NCI-H146 treated with DMSO at 0.1 percent for 48 hours (cell line): Measurements from ENCODE around the gene CACHD1.
"Not testable (repeated sequence)": the region's sequence is repeated elsewhere in the genome, so short reads cannot be mapped to it uniquely, and the experiment has no call there.

Experiments used
- DNase-seq: peaks from one replicate; lab custom pipeline; 2025; ENCODE audit not compliant: unreplicated experiment; lab: John Stamatoyannopoulos, UW

The CACHD1 gene

GRCh38 chr1:64581843-64582185 lies 111.9 kb downstream of the CACHD1 start:
- DNase-seq = peak; percentile 11

GRCh38 chr1:64584479-64584878 lies 114.5 kb downstream of the CACHD1 start:
- peak; percentile 11 for DNase-seq

GRCh38 chr1:64588876-64589275 lies 118.9 kb downstream of the CACHD1 start:
- DNase-seq = no peak

GRCh38 chr1:64590316-64590715 lies 120.4 kb downstream of the CACHD1 start:
- DNase-seq = no peak

GRCh38 chr1:64594446-64594845 lies 124.5 kb downstream of the CACHD1 start:
- no peak for DNase-seq

GRCh38 chr1:64595871-64596515 lies 126.1 kb downstream of the CACHD1 start:
- peak; percentile 29 for DNase-seq

- no peak for DNase-seq
These were observed 127.2 kb downstream of the CACHD1 start for GRCh38 chr1:64597113-64597512.

GRCh38 chr1:64598100-64598571 lies 128.2 kb downstream of the CACHD1 start:
- no peak for DNase-seq

GRCh38 chr1:64599242-64599641 lies 129.3 kb downstream of the CACHD1 start:
- DNase-seq = no peak

GRCh38 chr1:64601207-64601606 lies 131.3 kb downstream of the CACHD1 start:
- DNase-seq = no peak

GRCh38 chr1:64608005-64608650 lies 138.2 kb downstream of the CACHD1 start:
- no peak for DNase-seq

GRCh38 chr1:64608651-64609048 lies 138.7 kb downstream of the CACHD1 start:
- DNase-seq = no peak

- DNase-seq = not testable (repeated sequence)
These were observed 141.0 kb downstream of the CACHD1 start for GRCh38 chr1:64610950-64611349.

- DNase-seq = no peak
These were observed 146.1 kb downstream of the CACHD1 start for GRCh38 chr1:64616039-64616438.

GRCh38 chr1:64623750-64624191 lies 153.8 kb downstream of the CACHD1 start:
- no peak for DNase-seq

GRCh38 chr1:64624218-64624713 lies 154.3 kb downstream of the CACHD1 start:
- DNase-seq = peak; percentile 2

- no peak for DNase-seq
These were observed 154.9 kb downstream of the CACHD1 start for GRCh38 chr1:64624808-64625207.

GRCh38 chr1:64630611-64631010 lies 160.7 kb downstream of the CACHD1 start:
- no peak for DNase-seq

- no peak for DNase-seq
These were observed 161.6 kb downstream of the CACHD1 start for GRCh38 chr1:64631346-64632034.

- no peak for DNase-seq
These were observed 163.0 kb downstream of the CACHD1 start for GRCh38 chr1:64632936-64633335.

GRCh38 chr1:64645735-64646134 lies 175.8 kb downstream of the CACHD1 start:
- DNase-seq = no peak

GRCh38 chr1:64650411-64650810 lies 180.5 kb downstream of the CACHD1 start:
- DNase-seq = no peak
